Activated B cell treated with CpG ODN at 0.5 μM for 24 hours (primary cell): ENCODE results near the gene RNF6. TPM values are rescaled to one million over a fixed set of nuclear protein-coding genes. Genes with fewer than 3 reads are reported as not detected.
"Not testable (repeated sequence)": the region's sequence is repeated elsewhere in the genome, so short reads cannot be mapped to it uniquely, and the experiment has no call there.

Experiments used
- ATAC-seq: fragments of 200-7000 bp; cut with Tn5 transposase; one replicate; pipeline ENCODE4 v1.10.0; 2021; ENCODE audit warnings: low read depth, mild to moderate bottlenecking, moderate library complexity
- CTCF ChIA-PET: fragments of 350-600 bp; sonication (Branson Sonifier 250); formaldehyde crosslinking; loops from one replicate; lab custom pipeline; 2021; ENCODE audit warnings: antibody characterized with exemption; lab: Charles Lee
- POLR2A ChIA-PET: fragments of 350-600 bp; sonication (Branson Sonifier 250); formaldehyde crosslinking; loops from one replicate; lab custom pipeline; 2021; ENCODE audit warnings: antibody characterized with exemption; lab: Charles Lee
- DNase-seq: peaks from one replicate; pipeline ENCODE4 v3.0.0; 2022
- H3K27ac Mint-ChIP-seq: one replicate; pipeline ENCODE4 v1.8.0; 2020; ENCODE audit warnings: mixed read lengths
- H3K27me3 Mint-ChIP-seq: one replicate; pipeline ENCODE4 v1.8.0; 2021; ENCODE audit warnings: mixed read lengths
- H3K36me3 Mint-ChIP-seq: one replicate; pipeline ENCODE4 v1.8.0; 2021; ENCODE audit warnings: low read depth, mixed read lengths
- H3K4me1 Mint-ChIP-seq: one replicate; pipeline ENCODE4 v1.8.0; 2021; ENCODE audit warnings: mixed read lengths
- H3K4me3 Mint-ChIP-seq: one replicate; pipeline ENCODE4 v1.8.0; 2020; ENCODE audit warnings: mild to moderate bottlenecking, mixed read lengths
- H3K9me3 Mint-ChIP-seq: one replicate; pipeline ENCODE4 v1.8.0; 2020; ENCODE audit warnings: mixed read lengths
- CTCF ChIP-seq: fragments of 200-600 bp; IDR thresholded peaks from one replicate; pipeline ENCODE4 v1.8.0; 2022; ENCODE audit warnings: antibody characterized with exemption, mild to moderate bottlenecking
- intact Hi-C: fragments of 100-400 bp; cut with micrococcal nuclease; formaldehyde crosslinking; loops from one replicate; pipeline ENCODE4 v1.15.1; 2024
- total RNA-seq: library from RNA; stranded (reverse); gene quantifications from 2 replicates; pipeline ENCODE4 v1.2.3, GENCODE V29; 2022

The RNF6 gene
- total RNA-seq, 1 donor from 2014 or later = 48.3 TPM

DNA sequence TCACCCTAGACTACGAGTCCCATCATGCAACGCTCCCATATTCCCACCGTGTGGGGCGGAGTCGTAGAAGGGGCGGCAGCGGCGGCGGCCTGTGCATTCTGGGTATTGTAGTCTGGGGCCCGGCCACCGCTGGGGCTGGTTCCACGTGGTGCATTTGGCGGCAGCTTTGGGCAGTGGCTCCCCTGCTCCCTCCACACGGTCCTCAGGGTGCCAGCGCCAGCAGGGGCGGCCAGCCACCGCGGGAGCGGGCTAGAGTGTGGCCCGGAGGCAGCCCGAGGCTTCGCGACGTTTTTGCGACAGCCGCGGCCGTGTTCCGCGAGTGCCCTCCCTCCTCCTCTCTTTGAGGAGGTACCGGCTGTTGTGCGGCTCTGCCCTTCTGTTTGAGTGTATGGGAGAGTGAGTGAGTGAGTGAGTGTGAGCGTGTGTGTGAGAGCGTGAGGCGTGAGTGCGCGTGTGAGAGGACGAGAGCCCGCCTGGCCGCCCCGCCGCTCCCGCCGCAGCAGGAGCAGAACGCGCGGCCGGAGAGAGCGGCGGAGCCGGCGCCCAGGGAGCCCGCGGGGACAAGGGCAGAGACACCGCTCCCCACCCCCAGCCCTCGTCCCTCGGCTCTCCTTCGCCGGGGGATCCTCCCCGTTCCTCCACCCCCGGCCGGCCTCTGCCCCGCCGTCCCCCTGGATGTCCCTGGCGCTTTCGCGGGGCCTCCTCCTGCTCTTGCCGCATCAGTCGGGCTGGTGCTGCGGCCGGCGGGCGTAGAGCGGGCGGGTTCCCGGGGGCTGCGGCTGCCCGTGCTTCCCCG lies 31.9 kb upstream of the RNF6 start, which contains the start of gene CDK8:
CDK8 (plus strand) TSS at position 343 of the 796 bp plus-strand sequence. CDS start 513 bp downstream, outside the sequence.
- CTCF ChIA-PET = interaction anchor here (2.0 kb wide), 1 partner anchor 69 kb away, joined by 4 read pairs; no protein-coding TSS in a partner anchor
- Mint-ChIP-seq H3K9me3 (no peaks in the 10 kb centered on the region), H3K4me3 (peak within 1 kb of the TSS; percentile 92), H3K4me1 (peaks cover 36% of the 10 kb centered on the region), H3K27ac (peak within 1 kb of the TSS; percentile 88), H3K36me3 (peaks cover 7% of the 10 kb centered on the region), H3K27me3 (no peaks in the 10 kb centered on the region)
- POLR2A ChIA-PET = interaction anchor here (1.3 to 3.7 kb wide), 3 partner anchors 32 to 69 kb away, joined by 6 to 18 read pairs (median 15); partner anchors contain the start of gene RNF6
- intact Hi-C loops = loop anchor here (1.0 to 10.0 kb wide), 7 partner anchors 32 to 1331 kb away; partner anchors contain the start of genes MTIF3, MTMR6, NUP58 and RNF6
- peak; percentile 87 for DNase-seq
- ATAC-seq = peak; percentile 86
- no peak for TF ChIP-seq CTCF

DNA sequence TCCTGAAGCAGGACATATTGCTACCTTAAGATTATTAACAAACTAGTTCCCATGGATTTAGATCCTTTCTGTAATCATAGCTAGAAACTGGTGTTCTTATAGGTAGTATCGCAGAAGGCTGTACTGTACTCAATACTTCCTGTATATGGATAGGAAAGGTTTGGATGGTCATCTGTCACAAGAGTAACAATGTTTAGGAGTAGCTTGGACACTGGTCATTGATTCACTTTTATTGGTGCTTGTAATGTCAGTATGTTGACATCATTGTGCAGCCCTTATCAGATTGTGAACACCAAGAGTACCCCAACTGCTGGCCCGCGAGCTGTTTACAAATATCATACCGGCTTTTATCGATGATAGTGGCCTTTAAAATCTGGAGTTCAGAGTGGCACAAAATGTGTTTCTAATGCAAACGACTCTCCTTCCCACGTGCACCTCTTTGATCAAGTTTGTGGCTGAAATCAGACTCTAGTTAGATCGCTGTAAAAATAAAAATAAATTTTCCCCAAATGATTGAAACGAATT lies 31.2 kb upstream of the RNF6 start:
- H3K9me3 Mint-ChIP-seq = no peaks in the 10 kb centered on the region

DNA sequence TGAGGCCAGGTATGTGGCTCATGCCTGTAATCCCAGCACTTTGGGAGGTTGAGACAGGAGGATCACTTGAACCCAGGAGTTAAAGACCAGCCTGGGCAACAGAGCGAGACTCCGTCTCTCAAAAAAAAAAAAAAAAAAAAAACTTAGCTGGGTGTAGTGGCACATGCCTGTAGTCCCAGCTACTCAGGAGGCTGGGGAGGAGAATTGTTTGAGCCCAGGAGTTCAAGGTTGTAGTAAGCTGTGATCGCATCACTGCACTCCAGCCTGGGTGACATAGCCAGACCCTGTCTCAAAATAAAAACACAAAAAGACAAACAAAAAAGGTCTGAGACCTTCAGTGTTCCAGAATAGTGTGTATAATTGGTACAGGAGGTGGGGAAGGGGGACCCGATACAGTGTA lies 29.9 kb upstream of the RNF6 start:
- H3K4me3 Mint-ChIP-seq, CTCF ChIA-PET, ATAC-seq, DNase-seq, H3K27ac Mint-ChIP-seq, H3K27me3 Mint-ChIP-seq, H3K9me3 Mint-ChIP-seq, H3K36me3 Mint-ChIP-seq: not testable (repeated sequence)
- H3K4me1 Mint-ChIP-seq = peaks cover 26% of the 10 kb centered on the region
- intact Hi-C loops = loop anchor here (5.0 to 10.0 kb wide), 4 partner anchors 230 to 1203 kb away; partner anchors contain the start of genes MTIF3, MTMR6 and NUP58
- POLR2A ChIA-PET = interaction anchor here (0.7 kb wide), 1 partner anchor 1365 kb away, joined by 5 read pairs; no protein-coding TSS in a partner anchor

More for the DNA sequence above, 31.2 kb upstream of the RNF6 start:
- no peaks in the 10 kb centered on the region for H3K27me3 Mint-ChIP-seq
- POLR2A ChIA-PET = interaction anchor here (1.3 to 3.2 kb wide), 2 partner anchors 31 to 68 kb away, joined by 6 to 15 read pairs; partner anchors contain the start of gene RNF6
- peak overlapping the region; percentile 92 for H3K4me3 Mint-ChIP-seq
- intact Hi-C loops = loop anchor here (5.0 to 10.0 kb wide), 4 partner anchors 229 to 1201 kb away; partner anchors contain the start of genes MTIF3, MTMR6 and NUP58
- CTCF ChIA-PET = no interaction called here
- H3K36me3 Mint-ChIP-seq = peaks cover 7% of the 10 kb centered on the region
- TF ChIP-seq CTCF = no peak
- ATAC-seq = no peak
- peak overlapping the region; percentile 88 for H3K27ac Mint-ChIP-seq
- DNase-seq = no peak
- H3K4me1 Mint-ChIP-seq = peaks cover 35% of the 10 kb centered on the region

DNA sequence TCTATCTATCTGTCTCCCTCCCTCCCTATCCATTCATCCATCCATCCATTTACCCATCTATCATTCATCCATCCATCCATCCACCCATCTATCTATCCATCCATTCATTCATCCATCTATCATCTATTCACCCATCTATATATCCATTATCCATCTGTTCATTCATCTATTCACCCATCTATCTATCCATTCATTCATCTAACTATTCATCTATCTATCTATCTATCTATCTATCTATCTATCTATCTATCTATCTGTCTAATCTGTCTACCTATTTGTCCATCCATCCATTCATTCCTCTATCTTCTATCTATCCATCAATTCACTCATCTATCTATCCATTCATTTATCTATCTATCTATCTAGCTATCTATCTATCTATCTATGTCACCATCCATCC lies 27.4 kb upstream of the RNF6 start:
- ChIA-PET POLR2A (no interaction called here), CTCF (interaction anchor here (1.3 kb wide), 1 partner anchor 65 kb away, joined by 4 read pairs; no protein-coding TSS in a partner anchor)
- no peaks in the 10 kb centered on the region for H3K9me3 Mint-ChIP-seq
- no peak overlapping the region for H3K4me3 Mint-ChIP-seq
- H3K4me1 Mint-ChIP-seq = peaks cover 5% of the 10 kb centered on the region
- DNase-seq = no peak
- H3K27ac Mint-ChIP-seq = no peak overlapping the region
- no peak for TF ChIP-seq CTCF
- intact Hi-C loops = no loop called here
- ATAC-seq = no peak
- peaks cover 5% of the 10 kb centered on the region for H3K36me3 Mint-ChIP-seq
- no peaks in the 10 kb centered on the region for H3K27me3 Mint-ChIP-seq

DNA sequence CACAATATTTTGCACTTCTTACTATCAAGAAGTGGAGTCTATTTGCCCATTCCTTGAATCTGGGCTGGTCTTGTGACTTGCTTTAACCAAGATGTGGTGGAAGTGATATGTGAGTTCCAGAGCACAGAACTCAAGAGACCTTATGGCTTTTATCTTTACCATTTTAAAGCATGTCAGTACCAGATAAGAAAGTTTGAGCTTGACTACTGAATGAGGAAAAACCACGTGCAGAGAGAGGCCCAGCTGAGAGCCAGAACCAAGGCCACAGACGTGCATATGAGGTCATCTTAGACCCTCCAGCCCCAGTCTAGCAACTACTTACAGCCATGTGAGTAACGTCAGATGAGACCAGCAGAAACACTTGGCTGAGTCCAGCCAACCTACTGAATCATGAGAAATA lies 25.5 kb upstream of the RNF6 start:
- no peaks in the 10 kb centered on the region for H3K27me3 Mint-ChIP-seq
- no peak for DNase-seq
- ATAC-seq = no peak
- no peak overlapping the region for H3K4me3 Mint-ChIP-seq
- ChIA-PET CTCF (no interaction called here), POLR2A (no interaction called here)
- H3K9me3 Mint-ChIP-seq = no peaks in the 10 kb centered on the region
- no peaks in the 10 kb centered on the region for H3K36me3 Mint-ChIP-seq
- no peaks in the 10 kb centered on the region for H3K4me1 Mint-ChIP-seq
- H3K27ac Mint-ChIP-seq = no peak overlapping the region
- TF ChIP-seq CTCF = no peak
- intact Hi-C loops = no loop called here
